ENCODE results near the gene TMEM178B. TPM values are rescaled to one million over a fixed set of nuclear protein-coding genes. Genes with fewer than 3 reads are reported as not detected.

TMEM178B gene
- total and polyA plus RNA-seq, 2 donors (not counting 1 experiment from before 2014, with no cell fraction given): 0.28 to 0.96 TPM

- Histone ChIP-seq H3K4me1 (ENCODE audit: control insufficient read depth in 2 of 2, insufficient read depth in 2 of 2, low read length in 2 of 2) (no peaks in the 10 kb centered on the region), H4K20me1 (ENCODE audit: control insufficient read depth, insufficient read depth, low read length, poor library complexity, severe bottlenecking) (no peaks in the 10 kb centered on the region), H3K9ac (ENCODE audit: low read length) (no peak overlapping the region), H2AFZ (ENCODE audit: insufficient read depth, low read depth, low read length, poor library complexity, severe bottlenecking) (no peak overlapping the region), H3K4me2 (replicated peaks; ENCODE audit: low read depth, low read length, poor library complexity, severe bottlenecking) (no peak overlapping the region), H3K4me3 (ENCODE audit: control extremely low read depth in 1 of 5, extremely low read depth in 1 of 5, insufficient read depth in 1 of 5, low read depth in 2 of 5, low read length in 4 of 5) (no peak overlapping the region), H3K27ac (ENCODE audit: low read length in 2 of 2) (no peak overlapping the region), H3K79me2 (ENCODE audit: control insufficient read depth, insufficient read depth, low read length) (no peaks in the 10 kb centered on the region), H3K9me3 (ENCODE audit: control extremely low read depth in 1 of 3, control insufficient read depth in 2 of 3, insufficient read depth in 1 of 3, low read length in 2 of 3) (peaks cover 0 to 3% (median 0%) of the 10 kb centered on the region in 3 donors), H3K27me3 (replicated peaks in 1 of 4; ENCODE audit: control extremely low read depth in 1 of 4, control insufficient read depth in 3 of 4, insufficient read depth in 4 of 4, low read length in 3 of 4) (no peaks in the 10 kb centered on the region), H3K36me3 (replicated peaks in 1 of 2; ENCODE audit: control extremely low read depth in 1 of 2, control insufficient read depth in 1 of 2, extremely low read depth in 1 of 2, insufficient read depth in 2 of 2, low read length in 1 of 2) (no peaks in the 10 kb centered on the region)
- intact Hi-C loops (cut with micrococcal nuclease): no loop called here
- no peak overlapping the region for H3K4me3 Mint-ChIP-seq
- no peak overlapping the region for H3K27ac Mint-ChIP-seq
- CTCF ChIA-PET: no interaction called here
- peaks cover 11% of the 10 kb centered on the region for H3K9me3 Mint-ChIP-seq (ENCODE audit: insufficient read depth)
- TF ChIP-seq, protein P1, sequence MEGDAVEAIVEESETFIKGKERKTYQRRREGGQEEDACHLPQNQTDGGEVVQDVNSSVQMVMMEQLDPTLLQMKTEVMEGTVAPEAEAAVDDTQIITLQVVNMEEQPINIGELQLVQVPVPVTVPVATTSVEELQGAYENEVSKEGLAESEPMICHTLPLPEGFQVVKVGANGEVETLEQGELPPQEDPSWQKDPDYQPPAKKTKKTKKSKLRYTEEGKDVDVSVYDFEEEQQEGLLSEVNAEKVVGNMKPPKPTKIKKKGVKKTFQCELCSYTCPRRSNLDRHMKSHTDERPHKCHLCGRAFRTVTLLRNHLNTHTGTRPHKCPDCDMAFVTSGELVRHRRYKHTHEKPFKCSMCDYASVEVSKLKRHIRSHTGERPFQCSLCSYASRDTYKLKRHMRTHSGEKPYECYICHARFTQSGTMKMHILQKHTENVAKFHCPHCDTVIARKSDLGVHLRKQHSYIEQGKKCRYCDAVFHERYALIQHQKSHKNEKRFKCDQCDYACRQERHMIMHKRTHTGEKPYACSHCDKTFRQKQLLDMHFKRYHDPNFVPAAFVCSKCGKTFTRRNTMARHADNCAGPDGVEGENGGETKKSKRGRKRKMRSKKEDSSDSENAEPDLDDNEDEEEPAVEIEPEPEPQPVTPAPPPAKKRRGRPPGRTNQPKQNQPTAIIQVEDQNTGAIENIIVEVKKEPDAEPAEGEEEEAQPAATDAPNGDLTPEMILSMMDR (IDR thresholded peaks at IDR 0.05): no peak
- TF ChIP-seq EZH2 (IDR thresholded peaks at IDR 0.05; ENCODE audit: borderline replicate concordance, insufficient read depth, low read depth, low read length, poor library complexity, severe bottlenecking): no peak
- DNase-seq (no peak), ATAC-seq (ENCODE audit: low read depth) (no peak)
- POLR2A ChIA-PET: no interaction called here
- no peaks in the 10 kb centered on the region for H3K4me1 Mint-ChIP-seq
- peaks cover 10% of the 10 kb centered on the region for H3K27me3 Mint-ChIP-seq
Observed at GRCh38 chr7:141427134-141427533, 353.3 kb downstream of the TMEM178B start.

- no peak for DNase-seq
- ChIA-PET CTCF (no interaction called here), POLR2A (no interaction called here)
- H3K27me3 ChIP-seq (replicated peaks in 1 of 4; ENCODE audit: control extremely low read depth in 1 of 4, control insufficient read depth in 3 of 4, insufficient read depth in 4 of 4, low read length in 3 of 4): peaks cover 0 to 2% (median 1%) of the 10 kb centered on the region in 4 experiments
- H3K9ac ChIP-seq (ENCODE audit: low read length): no peak overlapping the region
- Mint-ChIP-seq H3K4me3 (no peak overlapping the region), H3K27me3 (peaks cover 28% of the 10 kb centered on the region), H3K9me3 (ENCODE audit: insufficient read depth) (peaks cover 11% of the 10 kb centered on the region), H3K4me1 (no peaks in the 10 kb centered on the region), H3K27ac (no peak overlapping the region)
- H3K4me2 ChIP-seq (replicated peaks; ENCODE audit: low read depth, low read length, poor library complexity, severe bottlenecking): no peak overlapping the region
- no peaks in the 10 kb centered on the region for H3K4me1 ChIP-seq (ENCODE audit: control insufficient read depth in 2 of 2, insufficient read depth in 2 of 2, low read length in 2 of 2)
- no peaks in the 10 kb centered on the region for H4K20me1 ChIP-seq (ENCODE audit: control insufficient read depth, insufficient read depth, low read length, poor library complexity, severe bottlenecking)
- ATAC-seq (ENCODE audit: low read depth): no peak
- 44% methylated on average over 8 of the region's 12 CpGs for WGBS (ENCODE audit: insufficient coverage)
- intact Hi-C loops (cut with micrococcal nuclease): no loop called here
- no peak overlapping the region for H2AFZ ChIP-seq (ENCODE audit: insufficient read depth, low read depth, low read length, poor library complexity, severe bottlenecking)
- no peak overlapping the region for H3K4me3 ChIP-seq (ENCODE audit: control extremely low read depth in 1 of 5, extremely low read depth in 1 of 5, insufficient read depth in 1 of 5, low read depth in 2 of 5, low read length in 4 of 5)
- H3K36me3 ChIP-seq (replicated peaks in 1 of 2; ENCODE audit: control extremely low read depth in 1 of 2, control insufficient read depth in 1 of 2, extremely low read depth in 1 of 2, insufficient read depth in 2 of 2, low read length in 1 of 2): no peaks in the 10 kb centered on the region
- TF ChIP-seq, protein P1 (IDR thresholded peaks at IDR 0.05): no peak
- TF ChIP-seq EZH2 (IDR thresholded peaks at IDR 0.05; ENCODE audit: borderline replicate concordance, insufficient read depth, low read depth, low read length, poor library complexity, severe bottlenecking): no peak
- no peak overlapping the region for H3K27ac ChIP-seq (ENCODE audit: low read length in 2 of 2)
- H3K9me3 ChIP-seq (ENCODE audit: control extremely low read depth in 1 of 3, control insufficient read depth in 2 of 3, insufficient read depth in 1 of 3, low read length in 2 of 3): peaks cover 0 to 3% (median 0%) of the 10 kb centered on the region in 3 donors
- no peaks in the 10 kb centered on the region for H3K79me2 ChIP-seq (ENCODE audit: control insufficient read depth, insufficient read depth, low read length)
Observed at GRCh38 chr7:141430455-141431139, 356.7 kb downstream of the TMEM178B start.

All from B cell (primary cell).